IMR-90 (cell line): Measurements from ENCODE around the gene ITSN2. TPM values are rescaled to one million over a fixed set of nuclear protein-coding genes. Genes with fewer than 3 reads are reported as not detected.

Experiments
- ATAC-seq: fragments of 200-7000 bp; cut with Tn5 transposase; 2 replicates; pipeline ENCODE4 v1.9.1; 2020; ENCODE audit warnings: low read depth, mild to moderate bottlenecking, moderate library complexity
- BruUV-seq: library from RNA; stranded (reverse); fragments of 400-500 nt; replicated peaks from 2 replicates; lab custom pipeline; 2021; lab: Mats Ljungman, UMichigan
- CTCF ChIA-PET: fragments of 300-600 bp; formaldehyde crosslinking; extraction: SDS; loops from one replicate; lab custom pipeline; 2021; ENCODE audit warnings: antibody characterized with exemption; lab: Yijun Ruan, JAX
- POLR2A ChIA-PET: fragments of 300-600 bp; sonication (Branson Sonifier 250); formaldehyde crosslinking; loops from one replicate; lab custom pipeline; 2022; ENCODE audit warnings: antibody characterized with exemption; ENCODE audit not compliant: unreplicated experiment; lab: Charles Lee
- DNase-seq: peaks from one replicate; pipeline ENCODE4 v3.0.0; 2013
- H2AFZ ChIP-seq: replicated peaks from 2 replicates; pipeline ENCODE3; 2013; ENCODE audit warnings: low read length, mild to moderate bottlenecking; ENCODE audit not compliant: poor library complexity
- H2AK5ac ChIP-seq: 2 replicates; pipeline ENCODE4 v1.6.1; 2013; ENCODE audit warnings: low read depth, low read length, inconsistent platforms
- H2AK9ac ChIP-seq: replicated peaks from 2 replicates; pipeline ENCODE3; 2013; ENCODE audit warnings: mild to moderate bottlenecking, low read depth, low read length, moderate library complexity; ENCODE audit not compliant: poor library complexity
- H2BK120ac ChIP-seq: 2 replicates; pipeline ENCODE4 v1.6.1; 2013; ENCODE audit warnings: low read depth, low read length, inconsistent platforms
- H2BK15ac ChIP-seq: 3 replicates; pipeline ENCODE4 v1.6.1; 2013; ENCODE audit warnings: low read depth, low read length, inconsistent platforms
- H2BK20ac ChIP-seq: 2 replicates; pipeline ENCODE4 v1.6.1; 2013; ENCODE audit warnings: low read depth, mild to moderate bottlenecking, inconsistent platforms, low read length, moderate library complexity
- H2BK5ac ChIP-seq: 2 replicates; pipeline ENCODE4 v1.6.1; 2013; ENCODE audit warnings: mild to moderate bottlenecking, low read depth, low read length, inconsistent platforms; ENCODE audit not compliant: poor library complexity, severe bottlenecking
- H3K14ac ChIP-seq: replicated peaks from 2 replicates; pipeline ENCODE4 v1.6.1; 2013; ENCODE audit warnings: low read depth, low read length, inconsistent platforms
- H3K18ac ChIP-seq: 2 replicates; pipeline ENCODE4 v1.6.1; 2013; ENCODE audit warnings: low read depth, low read length, control low read depth
- H3K23ac ChIP-seq: 2 replicates; pipeline ENCODE4 v1.6.1; 2013; ENCODE audit warnings: low read depth, low read length, inconsistent platforms
- H3K27ac ChIP-seq: 2 replicates; pipeline ENCODE4 v1.5.1; 2013; ENCODE audit warnings: mild to moderate bottlenecking, control low read depth, low read length; ENCODE audit not compliant: insufficient read depth
- H3K27me3 ChIP-seq: 2 replicates; pipeline ENCODE4 v1.6.1; 2013; ENCODE audit warnings: low read length; ENCODE audit not compliant: control insufficient read depth, insufficient read depth
- H3K36me3 ChIP-seq: 2 replicates; pipeline ENCODE4 v1.6.1; 2013; ENCODE audit warnings: low read length, mixed read lengths; ENCODE audit not compliant: control insufficient read depth, insufficient read depth
- H3K4ac ChIP-seq: 2 replicates; pipeline ENCODE4 v1.6.1; 2013; ENCODE audit warnings: low read depth, low read length, inconsistent platforms
- H3K4me1 ChIP-seq: 2 replicates; pipeline ENCODE4 v1.6.1; 2013; ENCODE audit warnings: low read length, mixed read lengths; ENCODE audit not compliant: control insufficient read depth, insufficient read depth
- H3K4me2 ChIP-seq: 2 replicates; pipeline ENCODE4 v1.6.1; 2013; ENCODE audit warnings: low read depth, mild to moderate bottlenecking, control low read depth, low read length, moderate library complexity
- H3K4me3 ChIP-seq: 2 replicates; pipeline ENCODE4 v1.5.1; 2013; ENCODE audit warnings: low read depth, mild to moderate bottlenecking, control low read depth, low read length, moderate library complexity; ENCODE audit not compliant: insufficient read depth
- H3K56ac ChIP-seq: 2 replicates; pipeline ENCODE4 v1.6.1; 2013; ENCODE audit warnings: low read length, inconsistent platforms; ENCODE audit not compliant: insufficient read depth; ENCODE audit errors: extremely low read depth
- H3K79me1 ChIP-seq, 2 experiments: 2 replicates each; pipeline ENCODE4 v1.6.1; 2013; ENCODE audit warnings: low read length in 2 of 2, inconsistent platforms in 1 of 2, low read depth in 1 of 2
- H3K9ac ChIP-seq: 2 replicates; pipeline ENCODE4 v1.6.1; 2013; ENCODE audit warnings: low read depth, low read length, control low read depth
- H3K9me1 ChIP-seq: 2 replicates; pipeline ENCODE4 v1.6.1; 2013; ENCODE audit warnings: low read length, inconsistent platforms; ENCODE audit not compliant: insufficient read depth
- H3K9me3 ChIP-seq: 2 replicates; pipeline ENCODE4 v1.6.1; 2013; ENCODE audit warnings: low read length; ENCODE audit not compliant: control insufficient read depth, insufficient read depth
- H4K20me1 ChIP-seq: 2 replicates; pipeline ENCODE4 v1.6.1; 2013; ENCODE audit warnings: low read length, inconsistent platforms; ENCODE audit not compliant: insufficient read depth
- H4K5ac ChIP-seq: 2 replicates; pipeline ENCODE4 v1.6.1; 2013; ENCODE audit warnings: mild to moderate bottlenecking, low read depth, low read length, control low read depth
- H4K8ac ChIP-seq, 2 experiments: 2 replicates each; pipeline ENCODE4 v1.6.1; 2013; ENCODE audit warnings: low read depth in 2 of 2, low read length in 2 of 2, control low read depth in 1 of 2, inconsistent platforms in 1 of 2
- H4K91ac ChIP-seq: 2 replicates; pipeline ENCODE4 v1.6.1; 2013; ENCODE audit warnings: low read depth, low read length, inconsistent platforms; ENCODE audit not compliant: insufficient read depth
- CHD1 ChIP-seq: IDR thresholded peaks from 2 replicates; pipeline ENCODE4 v1.6.1; 2012; ENCODE audit warnings: low read depth, low read length, improper control_type of control experiment
- CTCF ChIP-seq: conservative IDR thresholded peaks from 2 replicates; pipeline ENCODE4 v1.5.1; 2012; ENCODE audit warnings: mild to moderate bottlenecking, low read depth, low read length, improper control_type of control experiment
- ELK1 ChIP-seq: fragments of 150-350 bp; IDR thresholded peaks from 2 replicates; pipeline ENCODE4 v1.6.1; 2016; ENCODE audit warnings: low read depth, mild to moderate bottlenecking, low read length, moderate library complexity, borderline replicate concordance
- FOS ChIP-seq: fragments of 150-350 bp; IDR thresholded peaks from 2 replicates; pipeline ENCODE4 v1.6.1; 2016; ENCODE audit warnings: low read depth, low read length
- MAFK ChIP-seq: IDR thresholded peaks from 2 replicates; pipeline ENCODE4 v1.6.1; 2012; ENCODE audit warnings: low read depth, low read length, improper control_type of control experiment
- MAZ ChIP-seq: IDR thresholded peaks from 2 replicates; pipeline ENCODE4 v1.6.1; 2012; ENCODE audit warnings: low read depth, mild to moderate bottlenecking, low read length, improper control_type of control experiment, moderate library complexity, borderline replicate concordance
- MXI1 ChIP-seq: IDR thresholded peaks from 2 replicates; pipeline ENCODE4 v1.6.1; 2012; ENCODE audit warnings: low read depth, mild to moderate bottlenecking, low read length, moderate library complexity, borderline replicate concordance
- POLR2A ChIP-seq: IDR thresholded peaks from 2 replicates; pipeline ENCODE4 v1.6.1; 2012; ENCODE audit warnings: mild to moderate bottlenecking, low read depth, low read length
- RCOR1 ChIP-seq: IDR thresholded peaks from 2 replicates; pipeline ENCODE4 v1.6.1; 2012; ENCODE audit warnings: mild to moderate bottlenecking, low read length, improper control_type of control experiment; ENCODE audit not compliant: insufficient replicate concordance
- RFX5 ChIP-seq: IDR thresholded peaks from 2 replicates; pipeline ENCODE4 v1.8.0; 2012; ENCODE audit warnings: low read depth, mild to moderate bottlenecking, low read length, moderate library complexity
- SMC3 ChIP-seq: fragments of 150-350 bp; IDR thresholded peaks from 2 replicates; pipeline ENCODE4 v1.6.1; 2016; ENCODE audit warnings: low read depth, mild to moderate bottlenecking, antibody characterized with exemption, low read length, moderate library complexity
- USF2 ChIP-seq: fragments of 150-350 bp; IDR thresholded peaks from 2 replicates; pipeline ENCODE4 v1.6.1; 2017; ENCODE audit warnings: mild to moderate bottlenecking, antibody characterized with exemption, low read length, low read depth
- WGBS, 2 experiments: methylation state at CpG; one replicate each; pipeline versions ENCODE4 v1.1.5 to v1.1.7; 2013; ENCODE audit warnings: missing lambda C conversion rate in 2 of 2; ENCODE audit not compliant: insufficient read length in 1 of 2; ENCODE audit errors: extremely low coverage in 2 of 2; 5-methylcytosine and 5-hydroxymethylcytosine counted together
- dilution Hi-C: fragments of 300-500 bp; cut with HindIII; formaldehyde crosslinking; loops from one replicate; pipeline ENCODE4 v1.14.3; 2018; ENCODE audit warnings: low sequenced_read_pairs; ENCODE audit not compliant: unreplicated experiment
- in situ Hi-C: fragments of 300-500 bp; cut with MboI; formaldehyde crosslinking; loops from 3 replicates; pipeline ENCODE4 v1.14.3; 2019; ENCODE audit warnings: low sequenced_read_pairs, inconsistent platforms, mixed read lengths
- intact Hi-C: fragments of 100-400 bp; cut with micrococcal nuclease; formaldehyde crosslinking; loops from 2 replicates; pipeline ENCODE4 v1.10.0; 2022
- polyA plus RNA-seq, 3 experiments: library from polyadenylated mRNA; depleted of rRNA; stranded (reverse); fragments of >200 nt; gene quantifications; 2 replicates each; pipeline ENCODE4 v1.2.3, GENCODE V29; 2012; ENCODE audit warnings: low replicate concordance in 1 of 3
- total RNA-seq: library from RNA; depleted of rRNA; stranded (reverse); fragments of >200 nt; gene quantifications from 2 replicates; pipeline ENCODE4 v1.2.3, GENCODE V29; 2012

Gene ITSN2
- total and polyA plus RNA-seq, 2 of the 4 experiments (the other 2 are of a cell fraction): 10.7 to 17.2 TPM

- H3K36me3 ChIP-seq: peaks cover 20% of the 10 kb centered on the region
- H4K20me1 ChIP-seq: no peaks in the 10 kb centered on the region
- no peak overlapping the region for H3K4me2 ChIP-seq
- in situ Hi-C loops (no loop called here), dilution Hi-C loops (no loop called here), intact Hi-C loops (no loop called here)
- H2BK20ac ChIP-seq: no peak overlapping the region
- no peak overlapping the region for H3K27ac ChIP-seq
- H3K9me1 ChIP-seq: no peaks in the 10 kb centered on the region; the same call in 1 of the 2 replicates
- WGBS, 2 experiments: 100% methylated on average over 1 of the region's 1 CpG; no CpG with 5 or more reads in 1 of the 2 experiments
- no peak overlapping the region for H3K4ac ChIP-seq
- H3K14ac ChIP-seq: no peak overlapping the region
- H3K9me3 ChIP-seq: no peaks in the 10 kb centered on the region
- TF ChIP-seq USF2 (no peak), MXI1 (no peak), SMC3 (no peak), POLR2A (no peak), MAFK (no peak), MAZ (no peak), RFX5 (no peak), CTCF (no peak), ELK1 (no peak), CHD1 (no peak), FOS (no peak), RCOR1 (no peak)
- BruUV-seq: no TSS peak
- peaks cover 2% of the 10 kb centered on the region; the same call in 1 of the 2 replicates for H3K4me1 ChIP-seq
- H3K23ac ChIP-seq: no peak overlapping the region
- no peak overlapping the region for H3K4me3 ChIP-seq
- H4K91ac ChIP-seq: no peak overlapping the region
- DNase-seq (no peak), ATAC-seq (no peak)
- CTCF ChIA-PET: interaction anchor here (0.7 kb wide), 1 partner anchor 11 kb away, joined by 3 read pairs; no protein-coding TSS in a partner anchor
- no peak overlapping the region for H3K9ac ChIP-seq
- no peak overlapping the region for H2AFZ ChIP-seq
- H2BK120ac ChIP-seq: no peak overlapping the region
- H3K79me1 ChIP-seq: no peaks in the 10 kb centered on the region
- no peak overlapping the region for H2BK5ac ChIP-seq
- no peaks in the 10 kb centered on the region for H3K27me3 ChIP-seq
- no peak overlapping the region for H4K5ac ChIP-seq
- H3K56ac ChIP-seq: no peak overlapping the region
- no peak overlapping the region for H4K8ac ChIP-seq
- H2AK5ac ChIP-seq: no peak overlapping the region
- no peak overlapping the region for H2AK9ac ChIP-seq
- no peak overlapping the region for H3K18ac ChIP-seq
- H2BK15ac ChIP-seq: no peak overlapping the region
- POLR2A ChIA-PET: no interaction called here
These were observed 113.2 kb downstream of the ITSN2 start for GRCh38 chr2:24247164-24247563.
